Measurements from ENCODE around the gene PDE7B. TPM values are rescaled to one million over a fixed set of nuclear protein-coding genes. Genes with fewer than 3 reads are reported as not detected.

Gene PDE7B
- polyA plus RNA-seq, 3 donors from 2014 or later, result 0.14 TPM; not detected in 2

DNA sequence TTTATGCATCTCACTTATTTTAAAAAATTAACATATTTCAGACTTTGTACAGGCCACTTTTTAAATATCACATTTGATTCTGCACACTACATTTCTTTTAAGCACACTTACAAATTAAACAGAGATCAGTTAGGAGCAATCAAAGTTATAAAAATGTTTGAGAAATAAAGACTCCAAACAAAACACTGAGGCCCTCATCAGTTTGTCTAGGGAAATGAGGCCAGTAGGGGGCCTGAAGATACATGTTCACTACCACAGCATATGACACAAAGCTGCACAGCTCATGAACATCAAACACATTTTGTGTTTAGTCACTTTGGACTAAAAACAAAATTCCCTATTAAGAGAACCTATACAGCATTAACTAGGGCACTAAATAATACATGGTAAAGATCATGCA lies 180.5 kb downstream of the PDE7B start:
- H3K9me3 Mint-ChIP-seq, result no peaks in the 10 kb centered on the region
- H3K4me1 Mint-ChIP-seq, result no peaks in the 10 kb centered on the region
- no peak for DNase-seq
- H3K27me3 Mint-ChIP-seq (ENCODE audit: low read depth in 3 of 3), result peaks cover 3 to 8% (median 6%) of the 10 kb centered on the region in 3 donors
- no peak overlapping the region for H3K27ac Mint-ChIP-seq
- H3K4me3 Mint-ChIP-seq, result no peak overlapping the region
- H3K36me3 Mint-ChIP-seq, result no peaks in the 10 kb centered on the region

DNA sequence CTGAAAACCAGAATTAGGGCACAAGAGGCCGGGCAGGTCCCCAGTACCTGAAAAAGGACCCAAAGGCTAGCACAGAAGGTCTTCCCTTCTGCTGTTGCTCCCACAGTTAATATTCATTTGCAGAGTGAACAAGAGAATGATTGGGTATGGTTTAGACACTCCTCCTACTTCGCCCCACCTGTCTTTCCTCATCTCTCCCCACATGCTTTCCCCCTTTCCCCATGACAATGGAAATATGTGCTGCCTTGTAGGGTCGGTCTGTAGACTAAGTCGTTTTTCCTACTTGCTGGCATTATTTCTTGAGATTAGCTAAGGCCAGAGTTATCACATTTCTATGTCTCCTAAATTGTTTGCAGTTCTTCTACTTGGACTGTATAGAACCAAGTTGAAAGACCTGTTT lies 181.9 kb downstream of the PDE7B start:
- Mint-ChIP-seq H3K27ac (no peak overlapping the region), H3K4me1 (peaks cover 0 to 8% of the 10 kb centered on the region in 2 donors)

DNA sequence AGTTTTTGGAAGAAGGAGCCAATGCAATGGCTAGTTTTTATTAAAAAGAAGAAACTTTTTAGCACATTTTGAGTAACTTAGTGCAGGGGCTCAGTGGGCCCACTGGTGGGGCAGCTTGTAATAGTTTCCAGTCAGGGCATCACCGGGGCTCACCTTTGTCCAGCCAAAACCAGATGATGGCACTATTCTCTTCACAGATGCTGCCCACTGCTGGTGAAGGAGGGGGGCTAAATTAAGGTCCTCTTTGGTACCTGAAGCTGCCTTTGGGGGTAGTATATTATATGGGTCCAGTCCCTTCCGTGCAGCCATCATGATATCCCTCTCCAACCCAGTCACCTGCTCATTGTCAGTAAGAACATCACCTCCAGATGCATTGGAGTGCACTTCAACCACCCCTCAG lies 182.9 kb downstream of the PDE7B start:
- Mint-ChIP-seq H3K27me3 (ENCODE audit: low read depth in 3 of 3) (peaks cover 3 to 9% (median 6%) of the 10 kb centered on the region in 3 donors), H3K27ac (no peak overlapping the region), H3K4me1 (peaks cover 0 to 8% of the 10 kb centered on the region in 2 donors), H3K36me3 (no peaks in the 10 kb centered on the region), H3K4me3 (no peak overlapping the region), H3K9me3 (no peaks in the 10 kb centered on the region)
- no peak for DNase-seq

More for the DNA sequence above, 181.9 kb downstream of the PDE7B start:
- Mint-ChIP-seq H3K27me3 (ENCODE audit: low read depth in 3 of 3) (peaks cover 3 to 11% (median 6%) of the 10 kb centered on the region in 3 donors), H3K9me3 (no peaks in the 10 kb centered on the region), H3K4me3 (no peak overlapping the region), H3K36me3 (no peaks in the 10 kb centered on the region)
- DNase-seq, result no peak

DNA sequence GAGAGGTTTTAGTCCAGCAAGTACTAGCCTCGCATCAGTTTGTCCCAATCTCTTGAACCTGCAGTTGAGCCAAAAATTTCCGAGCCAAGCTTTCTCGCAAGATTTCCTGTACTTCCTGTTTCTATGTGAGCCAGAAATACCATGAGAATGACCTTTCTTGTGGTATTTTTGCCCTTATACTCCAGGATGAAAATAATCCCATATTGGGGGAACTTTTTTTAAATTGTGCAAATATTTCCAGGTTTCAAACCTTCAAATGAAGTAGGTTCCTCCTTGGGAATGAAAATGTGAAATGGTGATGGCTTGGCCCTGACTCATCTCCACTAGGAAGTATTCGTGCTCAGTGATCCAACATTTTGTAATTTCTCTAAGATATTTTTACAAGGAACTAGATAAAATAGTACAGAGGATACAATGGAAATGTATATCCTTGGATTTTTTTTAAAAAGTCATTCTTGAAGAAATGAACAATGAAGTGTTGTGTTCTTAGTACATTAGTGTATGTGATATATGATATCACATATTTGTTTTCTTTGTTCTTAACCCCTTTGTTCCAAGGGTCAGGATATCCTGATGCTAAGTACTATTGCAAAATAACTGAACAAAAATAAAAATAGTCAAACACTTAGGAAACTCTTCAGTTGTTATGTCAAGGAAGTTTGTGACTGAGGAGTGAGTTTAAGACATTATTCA lies 184.0 kb downstream of the PDE7B start:
- Mint-ChIP-seq H3K36me3 (no peaks in the 10 kb centered on the region), H3K27me3 (ENCODE audit: low read depth in 3 of 3) (peaks cover 3 to 9% (median 5%) of the 10 kb centered on the region in 3 donors), H3K4me3 (no peak overlapping the region), H3K4me1 (peaks cover 0 to 8% of the 10 kb centered on the region in 2 donors), H3K27ac (no peak overlapping the region), H3K9me3 (no peaks in the 10 kb centered on the region)
- DNase-seq, result no peak

DNA sequence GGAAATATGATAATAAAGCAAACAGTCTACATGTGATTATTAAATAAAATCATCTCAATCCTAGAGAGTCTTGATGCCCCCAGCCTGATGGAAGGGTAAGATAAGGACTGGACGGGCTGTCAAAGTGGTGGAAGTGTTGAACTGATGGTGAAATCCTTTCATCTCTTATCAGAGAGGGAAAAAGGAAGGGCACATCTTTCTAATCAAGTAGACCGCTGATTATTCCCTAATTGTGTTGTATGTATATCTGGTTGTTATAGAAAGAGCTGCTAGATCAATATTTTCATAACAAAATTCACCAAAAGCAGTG lies 184.5 kb downstream of the PDE7B start:
- Mint-ChIP-seq H3K4me1 (peaks cover 0 to 8% of the 10 kb centered on the region in 2 donors), H3K9me3 (no peaks in the 10 kb centered on the region), H3K27ac (no peak overlapping the region), H3K36me3 (no peaks in the 10 kb centered on the region), H3K27me3 (ENCODE audit: low read depth in 3 of 3) (peaks cover 3 to 9% (median 6%) of the 10 kb centered on the region in 3 donors), H3K4me3 (no peak overlapping the region)
- no peak for DNase-seq

DNA sequence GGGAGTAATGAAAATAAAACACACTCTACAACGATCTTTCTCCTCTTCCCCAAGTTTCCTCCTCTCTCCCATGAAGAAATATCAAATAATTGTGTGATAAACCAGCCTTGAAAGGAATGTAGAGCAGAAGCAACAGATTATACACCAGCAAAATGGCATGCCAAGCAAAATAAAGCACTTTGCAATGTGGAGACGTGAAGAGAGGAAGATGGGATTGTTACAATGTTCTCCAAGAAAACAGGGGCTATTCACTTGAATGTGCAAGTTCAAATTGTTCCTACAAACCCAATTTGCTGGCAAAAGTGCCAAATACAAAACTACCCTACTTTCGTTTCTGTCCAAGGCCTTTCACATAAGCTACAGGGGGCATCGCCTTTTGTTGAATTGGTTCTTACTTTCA lies 185.1 kb downstream of the PDE7B start:
- Mint-ChIP-seq H3K27ac (no peak overlapping the region), H3K9me3 (no peaks in the 10 kb centered on the region), H3K4me3 (no peak overlapping the region), H3K36me3 (no peaks in the 10 kb centered on the region), H3K4me1 (peaks cover 0 to 8% of the 10 kb centered on the region in 2 donors), H3K27me3 (ENCODE audit: low read depth in 3 of 3) (peaks cover 3 to 9% (median 9%) of the 10 kb centered on the region in 3 donors)
- DNase-seq, result no peak

DNA sequence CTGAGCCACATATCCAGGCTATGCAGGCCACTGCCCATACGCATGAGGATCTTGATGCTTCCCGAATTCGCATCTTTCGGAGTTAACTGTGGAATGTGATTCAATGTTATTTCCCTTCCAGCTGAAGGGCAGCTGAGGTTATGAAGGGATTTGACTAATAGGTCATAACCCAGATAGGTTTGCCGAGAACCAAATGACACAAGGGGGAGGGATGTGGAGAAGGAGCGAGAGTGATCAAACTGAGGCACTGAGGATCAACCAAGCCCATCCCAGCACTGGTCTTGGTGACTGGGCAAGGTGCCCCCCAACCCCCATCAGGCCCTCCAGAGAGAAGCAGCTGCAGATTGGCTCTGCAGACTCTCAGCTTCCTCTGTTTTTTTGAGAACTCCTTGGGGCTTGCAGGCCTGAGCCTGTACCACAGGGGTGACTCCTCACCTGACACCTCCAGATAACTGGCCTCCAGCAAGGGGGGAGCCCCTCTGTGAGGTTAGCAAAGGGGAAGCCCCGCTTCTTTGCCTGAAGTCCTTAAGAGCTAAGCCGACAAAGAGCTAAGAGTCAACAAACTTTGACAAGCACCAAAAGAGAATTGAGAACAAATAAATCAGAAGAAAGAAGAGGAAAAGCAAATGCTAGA lies 185.9 kb downstream of the PDE7B start:
- Mint-ChIP-seq H3K27me3 (ENCODE audit: low read depth in 3 of 3) (peaks cover 3 to 9% (median 7%) of the 10 kb centered on the region in 3 donors), H3K4me1 (peaks cover 0 to 8% of the 10 kb centered on the region in 2 donors), H3K9me3 (no peaks in the 10 kb centered on the region), H3K36me3 (no peaks in the 10 kb centered on the region), H3K27ac (no peak overlapping the region), H3K4me3 (peak overlapping the region in 1 of 5 donors; percentile 22)
- peak; percentile 8 to 17 (median 14) for DNase-seq

DNA sequence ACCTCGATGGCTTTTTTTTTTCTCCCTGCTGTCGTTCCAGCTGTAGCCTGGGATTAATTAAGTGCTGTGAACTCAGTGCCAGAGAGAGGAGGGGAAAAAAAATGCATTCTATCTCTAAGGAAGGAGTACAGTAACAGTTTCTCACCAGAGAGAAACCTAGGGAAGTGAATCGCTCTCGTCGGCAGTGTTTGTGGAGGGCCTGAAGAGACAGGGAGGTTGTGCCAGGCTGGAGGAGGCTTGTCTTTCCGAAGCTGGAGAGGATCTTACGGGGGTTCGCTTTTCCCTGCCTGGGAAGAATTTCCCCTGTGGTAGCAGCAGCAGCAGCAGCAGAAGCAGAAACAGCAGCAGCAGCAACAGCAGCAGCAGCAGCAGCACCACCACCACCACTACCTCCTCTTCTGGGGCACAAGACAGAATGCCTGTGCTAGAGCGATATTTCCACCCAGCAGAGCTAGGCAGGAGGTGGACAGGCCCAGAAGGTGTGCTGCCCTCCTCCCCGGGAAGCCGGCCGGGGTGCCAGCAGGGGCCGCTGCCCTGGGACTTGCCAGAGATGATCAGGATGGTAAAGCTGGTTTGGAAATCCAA lies 186.5 kb downstream of the PDE7B start:
- Mint-ChIP-seq H3K27me3 (ENCODE audit: low read depth in 3 of 3) (peaks cover 3 to 9% (median 6%) of the 10 kb centered on the region in 3 donors), H3K4me1 (peaks cover 0 to 8% of the 10 kb centered on the region in 2 donors), H3K27ac (no peak overlapping the region), H3K9me3 (no peaks in the 10 kb centered on the region), H3K4me3 (peak overlapping the region in 2 of 5 donors; percentile 11 to 22), H3K36me3 (no peaks in the 10 kb centered on the region)
- no peak for DNase-seq

DNA sequence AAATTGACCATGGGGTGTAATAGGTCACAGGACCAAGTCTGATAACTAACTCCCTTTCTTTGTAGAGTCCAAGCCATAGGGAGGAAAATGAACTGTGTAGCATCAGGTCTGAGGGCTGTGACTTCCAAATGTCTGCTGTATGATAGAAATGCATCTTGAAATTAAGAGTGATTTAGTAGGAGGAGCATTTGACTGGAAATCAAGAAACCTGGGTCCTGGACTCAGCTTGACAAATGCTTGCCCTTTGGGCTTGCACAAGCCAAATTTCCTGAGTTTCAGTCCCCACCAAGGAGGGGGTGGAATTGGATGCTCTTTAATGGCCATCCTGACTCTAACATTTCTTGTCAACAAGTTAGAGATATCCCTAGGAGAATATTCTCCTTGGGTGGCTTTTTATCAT lies 187.0 kb downstream of the PDE7B start:
- H3K4me3 Mint-ChIP-seq, result no peak overlapping the region
- peaks cover 3 to 9% (median 6%) of the 10 kb centered on the region in 3 donors for H3K27me3 Mint-ChIP-seq (ENCODE audit: low read depth in 3 of 3)
- peaks cover 0 to 8% of the 10 kb centered on the region in 2 donors for H3K4me1 Mint-ChIP-seq
- H3K36me3 Mint-ChIP-seq, result no peaks in the 10 kb centered on the region
- no peaks in the 10 kb centered on the region for H3K9me3 Mint-ChIP-seq
- DNase-seq, result no peak
- H3K27ac Mint-ChIP-seq, result no peak overlapping the region

DNA sequence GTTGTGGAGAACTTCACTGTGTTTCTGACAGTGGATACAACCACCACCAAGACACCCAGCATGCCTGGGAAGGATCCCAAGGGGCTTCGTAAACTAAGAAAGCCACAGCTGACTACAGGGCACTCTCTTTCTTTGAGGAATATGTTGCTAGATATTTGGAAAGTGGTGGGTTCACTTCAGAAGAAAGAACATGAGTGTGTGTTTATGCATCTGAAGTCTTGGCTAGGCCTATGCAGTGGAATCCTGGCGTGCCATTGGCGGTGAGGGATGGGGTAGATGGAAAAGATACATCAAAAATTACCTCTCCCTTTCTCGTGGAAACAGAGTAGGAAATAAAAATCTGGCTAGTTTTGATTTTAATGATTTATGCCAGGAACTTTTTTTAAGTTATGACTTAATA lies 187.7 kb downstream of the PDE7B start:
- H3K9me3 Mint-ChIP-seq, result no peaks in the 10 kb centered on the region
- peaks cover 5 to 14% (median 6%) of the 10 kb centered on the region in 3 donors for H3K27me3 Mint-ChIP-seq (ENCODE audit: low read depth in 3 of 3)
- no peak for DNase-seq
- H3K4me3 Mint-ChIP-seq, result no peak overlapping the region
- peaks cover 0 to 8% of the 10 kb centered on the region in 2 donors for H3K4me1 Mint-ChIP-seq
- no peaks in the 10 kb centered on the region for H3K36me3 Mint-ChIP-seq
- H3K27ac Mint-ChIP-seq, result no peak overlapping the region

DNA sequence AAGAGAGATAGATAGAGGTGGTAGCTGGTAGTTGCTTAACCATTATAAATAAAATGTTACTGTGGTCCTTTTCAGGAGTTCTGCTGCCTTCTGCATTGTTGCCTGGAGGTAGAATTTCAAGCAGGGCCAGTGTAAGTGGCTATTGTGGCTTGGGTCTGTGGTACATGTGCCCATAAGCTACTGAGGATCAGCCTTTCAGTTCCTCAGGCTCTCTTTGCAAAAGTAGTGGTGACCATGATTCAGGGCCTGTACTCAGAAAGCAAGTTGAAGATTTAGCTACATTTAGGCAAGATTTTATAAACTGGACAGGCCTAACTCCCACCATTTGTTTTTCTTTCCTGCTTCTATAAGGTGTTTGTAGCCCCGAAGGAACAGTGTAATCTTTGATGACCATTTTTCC lies 199.0 kb downstream of the PDE7B start:
- peaks cover 0 to 3% (median 0%) of the 10 kb centered on the region in 6 donors for H3K9me3 Mint-ChIP-seq
- peaks cover 8 to 13% of the 10 kb centered on the region in 2 donors for H3K4me1 Mint-ChIP-seq
- H3K27me3 Mint-ChIP-seq (ENCODE audit: low read depth in 3 of 3), result peaks cover 0 to 10% (median 0%) of the 10 kb centered on the region in 3 donors
- H3K36me3 Mint-ChIP-seq, result no peaks in the 10 kb centered on the region
- no peak overlapping the region for H3K27ac Mint-ChIP-seq
- H3K4me3 Mint-ChIP-seq, result no peak overlapping the region
- DNase-seq, result no peak

DNA sequence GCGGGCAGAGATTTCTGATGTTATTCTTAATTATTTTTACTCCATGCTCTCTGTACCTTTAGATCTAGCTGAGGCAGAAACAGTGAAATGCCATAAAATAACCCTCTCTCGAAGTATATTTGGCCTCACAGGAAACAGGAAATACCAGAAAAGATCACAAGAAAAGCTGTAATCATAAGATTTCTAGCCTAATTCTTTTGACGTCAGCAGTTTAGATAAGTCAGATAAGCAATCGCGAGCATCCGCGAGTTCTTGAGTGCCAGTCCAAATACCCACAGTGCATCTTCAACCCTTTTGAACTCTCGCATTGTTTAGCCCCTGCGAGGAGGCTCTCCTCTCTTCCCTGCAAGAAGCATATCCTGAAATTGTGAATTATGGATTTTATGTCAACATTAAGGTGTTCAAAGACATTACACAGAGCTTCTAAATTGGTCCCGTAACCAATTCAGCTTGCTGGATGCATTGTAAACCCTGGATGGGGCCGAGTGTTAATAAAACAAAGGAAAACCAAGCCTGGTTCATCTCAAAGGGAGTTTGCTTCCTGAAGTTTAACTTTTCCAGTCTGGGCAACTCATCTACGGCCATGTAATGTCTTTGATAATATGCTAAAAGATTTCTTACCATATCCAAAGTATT lies 199.8 kb downstream of the PDE7B start:
- DNase-seq, result peak in 2 of 3 donors; percentile 3 to 25
- Mint-ChIP-seq H3K27ac (peak overlapping the region in 1 of 6 donors; percentile 19), H3K27me3 (ENCODE audit: low read depth in 3 of 3) (peaks cover 0 to 9% (median 0%) of the 10 kb centered on the region in 3 donors), H3K9me3 (peaks cover 0 to 3% (median 0%) of the 10 kb centered on the region in 6 donors), H3K4me3 (peak overlapping the region in 1 of 5 donors; percentile 22), H3K4me1 (peaks cover 8 to 13% of the 10 kb centered on the region in 2 donors), H3K36me3 (no peaks in the 10 kb centered on the region)

DNA sequence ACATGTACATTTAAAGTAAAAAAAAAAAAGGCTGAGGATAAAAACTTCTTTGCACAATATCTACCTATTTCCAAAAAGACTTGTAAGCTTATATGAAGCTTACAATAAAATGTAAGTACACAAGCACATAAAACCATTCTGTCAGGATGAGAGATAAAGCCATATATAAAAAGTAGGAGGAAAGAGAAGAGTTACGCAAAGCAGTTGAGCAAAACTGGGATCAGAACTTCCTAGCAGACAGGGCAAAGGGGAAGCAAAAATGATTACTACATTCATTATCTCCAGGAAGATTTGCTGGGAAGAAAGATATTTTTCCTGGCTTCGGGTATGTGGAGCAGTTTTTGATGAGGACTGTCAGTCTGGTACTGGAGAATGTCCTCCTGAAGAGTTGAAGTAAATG lies 200.5 kb downstream of the PDE7B start:
- peaks cover 0 to 6% (median 3%) of the 10 kb centered on the region in 3 donors for H3K27me3 Mint-ChIP-seq (ENCODE audit: low read depth in 3 of 3)

DNA sequence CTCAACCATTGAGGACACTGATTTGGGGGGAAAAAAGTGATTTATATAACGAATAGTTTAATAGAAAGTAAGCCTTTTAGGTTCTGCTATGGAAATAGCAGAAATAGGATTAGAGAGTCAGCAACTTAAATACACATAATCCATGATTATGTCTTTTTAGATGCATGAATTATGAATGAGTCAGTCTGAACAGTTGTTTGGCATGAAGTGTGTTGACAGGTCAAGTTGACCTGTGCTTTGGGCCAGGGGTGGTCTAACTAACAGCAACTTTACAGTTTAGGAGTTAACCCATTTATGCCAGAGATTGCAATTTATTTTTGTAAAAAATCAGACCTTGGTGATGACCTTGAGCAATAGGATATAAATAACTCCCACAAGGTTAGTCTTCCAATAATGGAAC lies 207.4 kb downstream of the PDE7B start:
- Mint-ChIP-seq H3K36me3 (no peaks in the 10 kb centered on the region), H3K9me3 (no peaks in the 10 kb centered on the region), H3K27ac (no peak overlapping the region), H3K27me3 (ENCODE audit: low read depth in 3 of 3) (peaks cover 2 to 12% (median 3%) of the 10 kb centered on the region in 3 donors), H3K4me3 (no peak overlapping the region), H3K4me1 (no peaks in the 10 kb centered on the region)
- no peak for DNase-seq

More for the DNA sequence above, 200.5 kb downstream of the PDE7B start:
- Mint-ChIP-seq H3K9me3 (peaks cover 0 to 3% (median 0%) of the 10 kb centered on the region in 6 donors), H3K27ac (no peak overlapping the region), H3K4me1 (peaks cover 8 to 13% of the 10 kb centered on the region in 2 donors), H3K36me3 (no peaks in the 10 kb centered on the region), H3K4me3 (no peak overlapping the region)
- DNase-seq, result no peak

Measured in immature natural killer cell (primary cell).